Astrocyte of the cerebellum (primary cell): ENCODE results near the gene ARMH3.
"Not testable (repeated sequence)": the region's sequence is repeated elsewhere in the genome, so short reads cannot be mapped to it uniquely, and the experiment has no call there.

Experiments
- DNase-seq: peaks from one replicate; pipeline ENCODE4 v3.0.0-alpha.2; 2011; ENCODE audit warnings: low read depth
- H3K4me3 ChIP-seq: 2 replicates; pipeline ENCODE4 v1.5.1; 2011; ENCODE audit warnings: mild to moderate bottlenecking, low read depth, low read length, moderate library complexity
- in situ Hi-C: cut with HindIII; loops from 2 replicates; pipeline ENCODE4 v1.10.0; 2017; ENCODE audit warnings: low sequenced_read_pairs
- TF ChIP-seq, protein P1 (sequence below): IDR thresholded peaks from 2 replicates; pipeline ENCODE4 v1.5.1; 2012; ENCODE audit warnings: low read length, low read depth, moderate library complexity, mild to moderate bottlenecking; ENCODE audit errors: missing control alignments

Gene ARMH3

DNA sequence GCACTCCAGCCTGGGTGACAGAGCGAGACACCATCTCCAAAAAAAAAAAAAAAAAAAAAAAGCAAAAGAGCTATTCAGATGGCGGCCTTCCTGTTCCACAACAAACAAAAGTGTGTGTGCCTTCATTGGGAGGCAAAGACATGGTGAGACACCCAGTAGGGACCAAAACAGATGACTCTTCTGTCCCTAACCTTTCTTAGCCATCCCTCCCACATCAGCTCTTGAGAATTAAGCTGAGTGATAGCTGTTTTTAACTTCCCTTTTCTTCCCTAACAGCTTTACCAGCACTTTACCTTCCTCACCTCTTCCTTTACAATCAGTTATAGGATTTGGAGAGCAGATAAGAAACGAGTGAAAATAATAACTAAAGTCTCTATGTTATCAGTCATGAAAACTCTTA, 48.2 kb downstream of the ARMH3 start:
- in situ Hi-C loops = no loop called here

DNA sequence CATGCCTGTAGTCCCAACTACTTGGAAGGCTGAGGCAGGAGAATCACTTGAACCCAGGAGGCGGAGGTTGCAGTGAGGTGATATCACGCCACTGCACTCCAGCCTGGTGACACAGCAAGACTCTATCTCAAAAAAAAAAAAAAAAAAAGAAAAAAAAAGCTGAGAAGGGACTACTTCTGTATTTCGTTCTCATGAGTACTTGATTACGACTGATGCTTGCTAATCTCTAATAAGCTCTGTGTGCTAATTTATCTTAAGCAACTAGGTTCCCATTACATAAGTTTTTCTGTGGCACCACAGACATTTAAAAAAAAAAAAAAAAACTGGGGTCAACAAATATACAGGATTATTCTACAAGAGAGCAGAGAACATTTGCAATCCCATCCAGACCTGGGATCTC, 48.9 kb downstream of the ARMH3 start:
- DNase-seq, H3K4me3 ChIP-seq, in situ Hi-C loops: not testable (repeated sequence)

More for the DNA sequence above, 48.2 kb downstream of the ARMH3 start:
- TF ChIP-seq, protein P1, sequence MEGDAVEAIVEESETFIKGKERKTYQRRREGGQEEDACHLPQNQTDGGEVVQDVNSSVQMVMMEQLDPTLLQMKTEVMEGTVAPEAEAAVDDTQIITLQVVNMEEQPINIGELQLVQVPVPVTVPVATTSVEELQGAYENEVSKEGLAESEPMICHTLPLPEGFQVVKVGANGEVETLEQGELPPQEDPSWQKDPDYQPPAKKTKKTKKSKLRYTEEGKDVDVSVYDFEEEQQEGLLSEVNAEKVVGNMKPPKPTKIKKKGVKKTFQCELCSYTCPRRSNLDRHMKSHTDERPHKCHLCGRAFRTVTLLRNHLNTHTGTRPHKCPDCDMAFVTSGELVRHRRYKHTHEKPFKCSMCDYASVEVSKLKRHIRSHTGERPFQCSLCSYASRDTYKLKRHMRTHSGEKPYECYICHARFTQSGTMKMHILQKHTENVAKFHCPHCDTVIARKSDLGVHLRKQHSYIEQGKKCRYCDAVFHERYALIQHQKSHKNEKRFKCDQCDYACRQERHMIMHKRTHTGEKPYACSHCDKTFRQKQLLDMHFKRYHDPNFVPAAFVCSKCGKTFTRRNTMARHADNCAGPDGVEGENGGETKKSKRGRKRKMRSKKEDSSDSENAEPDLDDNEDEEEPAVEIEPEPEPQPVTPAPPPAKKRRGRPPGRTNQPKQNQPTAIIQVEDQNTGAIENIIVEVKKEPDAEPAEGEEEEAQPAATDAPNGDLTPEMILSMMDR = no peak
- no peak overlapping the region for H3K4me3 ChIP-seq
- DNase-seq = no peak

DNA sequence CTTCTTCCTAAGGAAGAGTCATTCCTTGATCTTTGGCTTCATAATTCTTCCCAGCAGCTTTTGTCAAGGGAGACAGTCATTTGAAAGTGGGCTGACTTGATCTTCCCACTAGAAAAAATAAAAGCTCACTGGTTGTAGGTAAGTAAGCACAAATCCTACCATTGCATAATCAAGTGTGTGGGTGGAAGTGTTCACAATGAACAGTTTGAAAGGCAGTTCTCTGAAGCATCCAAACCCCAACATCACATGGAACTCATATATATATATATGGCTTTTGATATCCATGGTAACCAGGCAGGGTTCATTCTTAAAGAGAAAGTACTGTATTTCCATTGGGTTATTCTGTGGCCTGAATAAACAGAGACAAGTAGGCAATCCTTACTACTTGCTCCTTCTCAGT, 51.6 kb downstream of the ARMH3 start:
- in situ Hi-C loops = no loop called here
- no peak for DNase-seq
- TF ChIP-seq, protein P1 = no peak

DNA sequence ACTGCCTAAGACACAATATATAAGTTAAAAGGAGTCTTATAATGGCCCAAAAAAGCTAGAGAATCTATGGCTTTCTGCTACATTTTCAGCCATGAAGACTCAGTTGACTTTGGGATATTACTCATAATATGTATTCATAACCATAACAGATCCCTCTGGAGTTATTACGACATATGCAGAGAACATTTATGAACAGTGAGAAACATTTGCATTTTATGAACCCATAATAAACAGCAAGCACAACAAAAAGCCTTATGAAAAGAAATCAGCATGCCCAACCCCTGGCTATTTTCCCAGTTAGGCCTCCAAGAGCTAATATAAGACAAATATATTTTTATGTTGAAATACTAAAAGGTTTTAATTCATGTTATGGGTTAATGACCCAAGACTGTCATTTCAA, 52.4 kb downstream of the ARMH3 start:
- TF ChIP-seq, protein P1 = no peak
- in situ Hi-C loops = no loop called here
- DNase-seq = no peak
- no peak overlapping the region for H3K4me3 ChIP-seq

More for the DNA sequence above, 51.6 kb downstream of the ARMH3 start:
- H3K4me3 ChIP-seq = no peak overlapping the region

DNA sequence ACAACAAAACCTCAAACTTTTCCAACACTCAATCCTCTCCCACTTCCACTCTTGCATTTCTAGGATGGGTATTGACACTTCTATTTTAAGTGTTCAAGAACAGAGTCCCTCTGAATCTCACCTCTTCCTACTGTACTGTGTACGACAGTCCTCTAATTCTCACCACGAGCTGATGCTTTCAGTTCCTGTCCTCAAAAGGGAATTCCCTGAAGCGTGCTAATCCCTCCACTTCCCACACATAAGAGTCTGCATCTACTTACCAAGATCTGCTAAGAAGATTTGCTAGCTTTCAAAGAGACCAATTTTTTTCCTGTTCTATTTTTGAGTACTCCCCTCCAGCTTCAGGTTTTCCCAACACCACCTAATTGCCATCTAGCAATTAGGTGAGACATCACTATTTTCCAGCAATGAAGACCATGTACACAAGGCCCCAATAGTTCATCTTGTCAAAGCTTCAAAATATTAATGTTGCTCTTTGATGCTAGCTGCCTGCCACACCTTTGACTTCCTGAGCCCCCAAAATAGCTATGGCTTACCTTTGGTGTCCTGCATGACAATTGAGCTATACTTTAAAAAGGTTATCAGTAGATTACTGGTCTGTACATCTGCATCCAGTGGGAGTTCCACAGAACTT, 54.4 kb downstream of the ARMH3 start:
- in situ Hi-C loops = no loop called here
- no peak overlapping the region for H3K4me3 ChIP-seq
- TF ChIP-seq, protein P1 = no peak
- DNase-seq = no peak

DNA sequence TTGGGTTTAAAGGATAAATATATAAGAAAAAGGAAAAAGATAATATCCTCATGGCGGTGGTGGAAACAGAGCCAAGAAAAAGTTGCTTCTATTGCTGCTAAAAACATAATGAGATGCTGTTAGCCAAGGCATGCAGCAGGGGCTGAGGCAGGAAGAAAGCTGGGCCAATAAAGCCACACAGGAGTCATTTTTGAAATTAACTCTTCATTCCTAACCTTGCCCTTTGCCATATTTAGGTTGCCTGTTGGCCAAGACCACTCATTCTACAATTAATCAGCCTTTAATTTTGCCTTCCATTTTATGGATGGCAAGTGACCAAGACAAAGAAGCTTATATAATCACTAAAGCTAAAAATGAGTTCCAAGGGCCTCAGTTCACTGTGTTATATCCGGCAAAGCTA, 58.2 kb downstream of the ARMH3 start:
- DNase-seq = no peak
- H3K4me3 ChIP-seq = no peak overlapping the region
- TF ChIP-seq, protein P1 = no peak
- in situ Hi-C loops = loop anchor here (25.0 kb wide), 1 partner anchor 111 kb away; no protein-coding TSS in a partner anchor

DNA sequence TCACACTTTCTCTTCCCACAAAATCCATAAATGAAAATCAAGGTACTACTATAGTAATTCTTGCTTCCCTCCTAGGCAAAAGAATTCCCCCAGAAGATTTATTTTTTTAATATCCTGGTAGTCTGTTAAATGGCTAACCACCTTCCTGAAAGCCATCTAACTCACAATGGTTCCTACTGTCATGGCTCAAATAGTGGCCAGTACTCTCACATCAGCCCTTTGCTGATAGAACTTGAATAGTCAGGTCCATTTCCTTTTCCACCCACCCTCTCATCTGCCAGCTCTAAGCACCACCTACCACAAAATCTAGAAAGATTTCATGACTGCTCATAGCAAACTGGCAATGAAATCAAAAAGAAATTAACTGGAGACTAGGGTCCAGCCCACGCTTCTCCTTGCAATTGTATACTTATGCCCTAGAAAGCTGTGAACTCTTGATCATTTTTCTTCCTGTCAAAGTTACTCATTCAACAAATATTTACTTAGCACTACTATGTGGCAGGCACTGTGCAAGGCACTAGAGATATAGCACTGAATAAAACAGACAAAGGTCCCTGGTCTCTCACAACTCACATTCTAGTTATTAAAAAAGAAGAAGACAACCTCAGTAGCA, 60.4 kb downstream of the ARMH3 start:
- no peak for DNase-seq
- no peak overlapping the region for H3K4me3 ChIP-seq
- TF ChIP-seq, protein P1 = no peak
- in situ Hi-C loops = loop anchor here (25.0 kb wide), 1 partner anchor 108 kb away; no protein-coding TSS in a partner anchor
